ENCODE data around the gene KIAA1671. TPM values are rescaled to one million over a fixed set of nuclear protein-coding genes. Genes with fewer than 3 reads are reported as not detected.

Gene KIAA1671
- total RNA-seq, 4 donors from 2014 or later: 83.1 to 162 (median 105) TPM

DNA sequence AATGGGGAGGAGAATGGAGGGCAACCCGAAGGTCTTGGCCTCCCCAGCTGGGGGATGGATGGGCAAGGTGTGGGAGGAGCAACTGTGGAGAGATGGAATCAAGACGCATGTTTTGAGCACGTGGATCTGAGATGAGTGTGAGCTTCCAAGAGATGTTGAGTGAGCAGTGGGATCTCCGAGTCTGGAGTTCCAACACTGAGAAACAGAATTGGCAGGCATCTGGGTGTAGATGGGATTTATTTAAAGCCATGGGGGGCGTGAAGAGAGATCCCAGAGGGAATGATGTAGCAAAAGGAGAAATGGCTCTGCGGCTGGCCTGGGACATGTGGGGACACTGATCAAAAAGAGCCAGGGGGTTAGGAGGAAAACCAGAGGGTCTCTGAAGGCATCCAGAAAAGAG lies 95.6 kb downstream of the KIAA1671 start:
- Histone ChIP-seq H3K27ac (peak overlapping the region in 1 of 4 donors; percentile 7), H3K9me3 (no peaks in the 10 kb centered on the region), H3K27me3 (no peaks in the 10 kb centered on the region), H3K4me1 (peaks cover 0 to 18% (median 7%) of the 10 kb centered on the region in 4 donors), H3K4me3 (no peak overlapping the region), H3K36me3 (peaks cover 0 to 7% (median 0%) of the 10 kb centered on the region in 4 donors)
- 71 to 76% methylated on average over 5 to 6 of the region's 6 CpGs for WGBS, 2 donors (ENCODE audit: low coverage in 1 of 2)
- TF ChIP-seq EP300 (IDR thresholded peaks at IDR 0.05; ENCODE audit: low read depth) (no peak), POLR2AphosphoS5 (IDR thresholded peaks at IDR 0.05) (no peak), POLR2A (IDR thresholded peaks at IDR 0.05) (no peak)
- TF ChIP-seq, protein P1, sequence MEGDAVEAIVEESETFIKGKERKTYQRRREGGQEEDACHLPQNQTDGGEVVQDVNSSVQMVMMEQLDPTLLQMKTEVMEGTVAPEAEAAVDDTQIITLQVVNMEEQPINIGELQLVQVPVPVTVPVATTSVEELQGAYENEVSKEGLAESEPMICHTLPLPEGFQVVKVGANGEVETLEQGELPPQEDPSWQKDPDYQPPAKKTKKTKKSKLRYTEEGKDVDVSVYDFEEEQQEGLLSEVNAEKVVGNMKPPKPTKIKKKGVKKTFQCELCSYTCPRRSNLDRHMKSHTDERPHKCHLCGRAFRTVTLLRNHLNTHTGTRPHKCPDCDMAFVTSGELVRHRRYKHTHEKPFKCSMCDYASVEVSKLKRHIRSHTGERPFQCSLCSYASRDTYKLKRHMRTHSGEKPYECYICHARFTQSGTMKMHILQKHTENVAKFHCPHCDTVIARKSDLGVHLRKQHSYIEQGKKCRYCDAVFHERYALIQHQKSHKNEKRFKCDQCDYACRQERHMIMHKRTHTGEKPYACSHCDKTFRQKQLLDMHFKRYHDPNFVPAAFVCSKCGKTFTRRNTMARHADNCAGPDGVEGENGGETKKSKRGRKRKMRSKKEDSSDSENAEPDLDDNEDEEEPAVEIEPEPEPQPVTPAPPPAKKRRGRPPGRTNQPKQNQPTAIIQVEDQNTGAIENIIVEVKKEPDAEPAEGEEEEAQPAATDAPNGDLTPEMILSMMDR (IDR thresholded peaks at IDR 0.05): no peak
- DNase-seq: no peak
- in situ Hi-C loops (cut with MboI; ENCODE audit: low pct_ligation_motif_present in 1 of 4, low pct_unique_long_range_greater_than_20kb in 1 of 4, low sequenced_read_pairs in 3 of 4) (loop anchor here (5.0 to 25.0 kb wide), 5 partner anchors 93 to 286 kb away; partner anchors contain the start of genes LHFPL7 (in 2 of the 4), KIAA1671 (in 1 of the 4) and PIWIL3 (in 1 of the 4)), intact Hi-C loops (cut with DNase I; ENCODE audit: low total_unique reads) (loop anchor here (2.0 kb wide), 1 partner anchor 95 kb away; the partner anchor contains the start of gene KIAA1671)

GRCh38 chr22:25048659-25049647 lies 96.4 kb downstream of the KIAA1671 start:
- DNase-seq: peak; percentile 78
- 53 to 75% methylated on average over 1 to 9 of the region's 9 CpGs for WGBS, 2 donors (ENCODE audit: low coverage in 1 of 2)
- no peaks in the 10 kb centered on the region for H3K9me3 ChIP-seq
- peaks cover 0 to 25% (median 9%) of the 10 kb centered on the region in 4 donors for H3K4me1 ChIP-seq
- in situ Hi-C loops (cut with MboI; ENCODE audit: low pct_ligation_motif_present in 1 of 4, low pct_unique_long_range_greater_than_20kb in 1 of 4, low sequenced_read_pairs in 3 of 4): loop anchor here (5.0 to 25.0 kb wide), 5 partner anchors 94 to 287 kb away; partner anchors contain the start of genes LHFPL7 (in 2 of the 4), KIAA1671 (in 1 of the 4) and PIWIL3 (in 1 of the 4)
- intact Hi-C loops (cut with DNase I; ENCODE audit: low total_unique reads): loop anchor here (2.0 kb wide), 1 partner anchor 96 kb away; the partner anchor contains the start of gene KIAA1671
- H3K4me3 ChIP-seq: no peak overlapping the region
- peak overlapping the region in 1 of 4 donors; percentile 7 for H3K27ac ChIP-seq
- no peaks in the 10 kb centered on the region for H3K27me3 ChIP-seq
- peaks cover 0 to 7% (median 0%) of the 10 kb centered on the region in 4 donors for H3K36me3 ChIP-seq
- TF ChIP-seq POLR2A (IDR thresholded peaks at IDR 0.05): no peak
- TF ChIP-seq, protein P1 (IDR thresholded peaks at IDR 0.05): peak; percentile 84 to 90 (median 88)

GRCh38 chr22:25049770-25050169 lies 97.3 kb downstream of the KIAA1671 start:
- no peaks in the 10 kb centered on the region for H3K27me3 ChIP-seq
- no peak for DNase-seq
- WGBS, 2 donors (ENCODE audit: low coverage in 1 of 2): 87 to 97% methylated on average over 4 to 6 of the region's 6 CpGs
- intact Hi-C loops (cut with DNase I; ENCODE audit: low total_unique reads) (loop anchor here (2.0 kb wide), 1 partner anchor 97 kb away; the partner anchor contains the start of gene KIAA1671), in situ Hi-C loops (cut with MboI; ENCODE audit: low pct_ligation_motif_present in 1 of 4, low pct_unique_long_range_greater_than_20kb in 1 of 4, low sequenced_read_pairs in 3 of 4) (loop anchor here (5.0 to 25.0 kb wide), 5 partner anchors 95 to 287 kb away; partner anchors contain the start of genes LHFPL7 (in 2 of the 4), KIAA1671 (in 1 of the 4) and PIWIL3 (in 1 of the 4))
- no peaks in the 10 kb centered on the region for H3K9me3 ChIP-seq
- no peak overlapping the region for H3K4me3 ChIP-seq
- H3K27ac ChIP-seq: no peak overlapping the region
- peaks cover 0 to 33% (median 9%) of the 10 kb centered on the region in 4 donors for H3K4me1 ChIP-seq
- peaks cover 0 to 7% (median 0%) of the 10 kb centered on the region in 4 donors for H3K36me3 ChIP-seq
- no peak for TF ChIP-seq POLR2A (IDR thresholded peaks at IDR 0.05)
- TF ChIP-seq, protein P1 (IDR thresholded peaks at IDR 0.05): no peak
- TF ChIP-seq POLR2AphosphoS5 (IDR thresholded peaks at IDR 0.05): no peak
- TF ChIP-seq EP300 (IDR thresholded peaks at IDR 0.05; ENCODE audit: low read depth): no peak

- H3K4me1 ChIP-seq: peaks cover 0 to 34% (median 9%) of the 10 kb centered on the region in 4 donors
These were observed 98.0 kb downstream of the KIAA1671 start for GRCh38 chr22:25050566-25050965.

More at GRCh38 chr22:25050566-25050965, 98.0 kb downstream of the KIAA1671 start:
- Histone ChIP-seq H3K4me3 (no peak overlapping the region), H3K9me3 (no peaks in the 10 kb centered on the region), H3K27ac (no peak overlapping the region), H3K27me3 (no peaks in the 10 kb centered on the region), H3K36me3 (peaks cover 0 to 7% (median 0%) of the 10 kb centered on the region in 4 donors)
- 80 to 90% methylated on average over 1 to 5 of the region's 5 CpGs for WGBS, 2 donors (ENCODE audit: low coverage in 1 of 2)
- TF ChIP-seq POLR2A (IDR thresholded peaks at IDR 0.05): no peak
- TF ChIP-seq, protein P1 (IDR thresholded peaks at IDR 0.05): no peak
- TF ChIP-seq EP300 (IDR thresholded peaks at IDR 0.05; ENCODE audit: low read depth): no peak
- TF ChIP-seq POLR2AphosphoS5 (IDR thresholded peaks at IDR 0.05): no peak
- in situ Hi-C loops (cut with MboI; ENCODE audit: low pct_ligation_motif_present in 1 of 4, low pct_unique_long_range_greater_than_20kb in 1 of 4, low sequenced_read_pairs in 3 of 4) (no loop called here), intact Hi-C loops (cut with DNase I; ENCODE audit: low total_unique reads) (no loop called here)
- DNase-seq: no peak

Data from transverse colon (tissue), 4 donors.